HG02588 (cell line): ENCODE data around the gene MPL.

Source experiments
- ATAC-seq: cut with Tn5 transposase; IDR thresholded peaks from one replicate; pipeline ENCODE4 v1.9.1; 2021; ENCODE audit warnings: mild to moderate bottlenecking, moderate library complexity; ENCODE audit not compliant: unreplicated experiment

MPL gene

GRCh38 chr1:43321331-43321891 is 16.2 kb upstream of the MPL start:
- ATAC-seq: no peak

GRCh38 chr1:43322506-43322905 is 15.1 kb upstream of the MPL start:
- no peak for ATAC-seq

DNA sequence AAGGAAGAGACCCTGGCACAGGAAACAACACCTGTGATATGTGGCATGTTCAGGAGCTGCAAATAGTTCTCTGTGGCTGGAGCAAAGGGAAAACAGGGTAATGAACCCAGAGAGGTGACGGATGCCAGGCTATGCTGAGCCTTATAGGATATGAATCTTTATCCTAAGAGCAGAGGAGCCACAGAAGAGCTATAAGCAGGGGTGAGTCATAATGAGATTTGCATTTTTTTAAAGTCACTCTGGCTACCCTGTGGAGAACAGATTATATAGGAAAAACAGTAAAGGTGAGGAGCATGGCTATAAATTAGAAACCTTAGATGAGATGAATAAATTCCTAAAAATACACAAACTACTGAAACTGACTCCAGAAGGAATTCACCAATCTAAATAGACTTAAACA is 12.8 kb upstream of the MPL start:
- ATAC-seq: no peak

- no peak for ATAC-seq
These were observed 12.2 kb upstream of the MPL start for GRCh38 chr1:43325381-43325780.

- ATAC-seq: no peak
These were observed 9.9 kb upstream of the MPL start for GRCh38 chr1:43327549-43328292.

- ATAC-seq: no peak
These were observed 7.4 kb upstream of the MPL start for GRCh38 chr1:43329995-43330751.

- no peak for ATAC-seq
These were observed 5.9 kb upstream of the MPL start for GRCh38 chr1:43331688-43332087.

GRCh38 chr1:43334453-43335205 is 3.0 kb upstream of the MPL start:
- ATAC-seq: no peak

- no peak for ATAC-seq
These were observed 383 bp downstream of the MPL start for GRCh38 chr1:43338001-43338400.

DNA sequence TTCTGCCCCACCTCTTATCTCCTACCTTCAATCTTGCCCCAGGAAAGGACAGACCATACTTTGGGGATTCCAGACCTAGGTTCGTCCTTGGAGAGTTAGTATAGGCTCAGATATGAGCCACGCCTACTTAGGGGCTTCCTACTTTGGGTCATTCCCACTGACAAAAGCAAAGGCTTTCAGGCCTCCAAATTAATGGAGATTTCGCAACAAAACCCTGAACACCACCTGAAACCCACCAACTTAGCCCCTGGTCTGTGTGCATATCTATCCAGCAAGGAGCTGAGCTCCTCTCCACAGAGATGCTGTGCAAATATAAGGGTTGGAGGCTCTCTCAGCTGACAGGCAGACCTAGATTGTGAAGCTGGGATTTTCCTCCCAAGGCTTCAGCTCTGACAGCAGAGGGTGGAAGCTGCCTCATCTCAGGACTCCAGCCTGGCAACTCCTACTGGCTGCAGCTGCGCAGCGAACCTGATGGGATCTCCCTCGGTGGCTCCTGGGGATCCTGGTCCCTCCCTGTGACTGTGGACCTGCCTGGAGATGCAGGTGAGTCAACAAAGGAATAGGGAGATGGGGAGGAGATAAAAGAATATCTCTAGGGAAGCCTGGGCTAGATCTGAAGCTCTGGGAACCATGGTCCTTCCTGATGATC is 2.1 kb downstream of the MPL start:
- ATAC-seq: no peak

- no peak for ATAC-seq
These were observed 2.9 kb downstream of the MPL start for GRCh38 chr1:43340559-43340958.

DNA sequence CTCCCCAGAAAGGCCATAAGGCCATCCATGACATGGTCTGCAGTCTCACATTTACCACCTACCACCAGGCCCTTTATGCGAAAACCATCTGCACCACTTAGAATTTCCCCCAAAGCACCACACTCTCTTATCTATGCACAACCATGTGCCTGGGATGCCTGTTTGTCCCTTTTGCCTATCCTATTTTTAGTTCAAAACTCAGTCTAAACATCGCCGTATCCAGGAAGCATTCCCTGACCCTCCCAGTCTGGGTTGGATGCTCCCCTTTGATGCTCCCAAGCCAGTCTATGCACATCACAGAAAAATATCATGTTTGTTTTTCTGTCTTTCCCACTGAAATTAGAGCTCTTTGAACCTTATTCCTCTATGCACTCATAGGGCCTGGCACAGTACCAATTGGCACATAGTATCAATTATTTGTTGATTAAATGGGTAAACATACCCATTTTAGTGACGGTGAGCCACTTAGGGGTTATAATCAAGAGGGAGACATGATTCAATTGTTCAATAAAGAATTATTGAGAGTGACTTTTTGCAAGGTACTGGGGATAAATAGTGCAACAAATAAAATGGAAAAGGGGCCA is 6.7 kb downstream of the MPL start:
- no peak for ATAC-seq

GRCh38 chr1:43345120-43345519 is 7.5 kb downstream of the MPL start:
- no peak for ATAC-seq

- no peak for ATAC-seq
These were observed 9.0 kb downstream of the MPL start for GRCh38 chr1:43346636-43347035.

- ATAC-seq: no peak
These were observed 10.8 kb downstream of the MPL start for GRCh38 chr1:43348343-43348808.

DNA sequence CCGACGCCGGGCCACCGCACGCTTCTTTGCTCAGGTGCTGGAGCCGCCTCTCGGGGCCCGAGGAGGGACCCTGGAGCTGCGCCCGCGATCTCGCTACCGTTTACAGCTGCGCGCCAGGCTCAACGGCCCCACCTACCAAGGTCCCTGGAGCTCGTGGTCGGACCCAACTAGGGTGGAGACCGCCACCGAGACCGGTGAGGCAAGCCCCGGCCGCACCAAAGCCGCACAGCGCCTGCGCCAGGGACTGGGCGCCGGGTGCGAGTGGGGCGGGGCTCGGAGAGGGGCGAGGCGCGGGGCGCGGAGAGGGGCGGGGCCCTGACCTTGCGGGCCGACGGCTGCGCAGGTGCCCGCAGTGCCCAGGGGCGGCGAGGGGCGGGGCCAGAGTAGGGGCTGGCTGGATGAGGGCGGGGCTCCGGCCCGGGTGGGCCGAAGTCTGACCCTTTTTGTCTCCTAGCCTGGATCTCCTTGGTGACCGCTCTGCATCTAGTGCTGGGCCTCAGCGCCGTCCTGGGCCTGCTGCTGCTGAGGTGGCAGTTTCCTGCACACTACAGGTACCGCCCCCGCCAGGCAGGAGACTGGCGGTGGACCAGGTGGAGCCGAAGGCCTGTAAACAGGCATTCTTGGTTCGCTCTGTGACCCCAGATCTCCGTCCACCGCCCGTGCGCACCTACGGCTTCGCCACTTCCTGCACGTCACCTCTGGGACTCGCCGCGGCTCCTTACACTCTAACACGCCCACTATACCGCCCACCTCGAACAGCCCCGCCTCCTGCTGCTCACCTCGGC is 11.4 kb downstream of the MPL start:
- ATAC-seq: no peak

GRCh38 chr1:43349594-43350306 is 12.1 kb downstream of the MPL start:
- ATAC-seq: no peak

GRCh38 chr1:43350976-43351375 is 13.4 kb downstream of the MPL start:
- ATAC-seq: no peak
